Sigmoid colon (tissue), 7 donors: ENCODE data around the gene B4GALT6. TPM values are rescaled to one million over a fixed set of nuclear protein-coding genes. Genes with fewer than 3 reads are reported as not detected.

Experiments used
- DNase-seq: peaks from one replicate; pipeline ENCODE4 v3.0.0-alpha.2; 2019
- H3K27ac ChIP-seq, 4 donors: fragments of 200-600 bp; sonication (generic); one replicate each; pipeline ENCODE4 v1.5.1; 2016 to 2019; ENCODE audit warnings: mild to moderate bottlenecking in 1 of 4
- H3K27me3 ChIP-seq, 3 donors: fragments of 200-600 bp; sonication (generic); one replicate each; pipeline ENCODE4 v1.5.1; 2019; ENCODE audit warnings: mild to moderate bottlenecking in 1 of 3
- H3K36me3 ChIP-seq, 4 donors: fragments of 200-600 bp; sonication (generic); one replicate each; pipeline ENCODE4 v1.5.1; 2016 to 2019
- H3K4me1 ChIP-seq, 4 donors: fragments of 200-600 bp; sonication (generic); one replicate each; pipeline ENCODE4 v1.5.1; 2017 to 2019
- H3K4me3 ChIP-seq, 4 donors: fragments of 200-600 bp; sonication (generic); one replicate each; pipeline ENCODE4 v1.5.1; 2017 to 2019; ENCODE audit warnings: mild to moderate bottlenecking in 2 of 4, moderate library complexity in 1 of 4
- H3K9me3 ChIP-seq, 4 donors: fragments of 200-600 bp in 3 of 4; sonication (generic) in 3 of 4; one replicate each; pipeline versions ENCODE4 v1.5.1 to v1.6.1; 2013 to 2019
- CTCF ChIP-seq, 4 experiments: fragments of 450-650 bp in 3 of 4; fragments of 200-600 bp in 1 of 4; IDR thresholded peaks; one replicate each; pipeline ENCODE4 v1.5.1; 2016 to 2019; ENCODE audit warnings: antibody characterized with exemption in 4 of 4, mild to moderate bottlenecking in 3 of 4, moderate library complexity in 2 of 4
- EP300 ChIP-seq, 4 donors: sonication (generic); formaldehyde crosslinking; IDR thresholded peaks; one replicate each; pipeline ENCODE4 v1.6.1; 2017; ENCODE audit warnings: antibody characterized with exemption in 4 of 4
- POLR2A ChIP-seq, 2 donors: fragments of 450-650 bp; IDR thresholded peaks; one replicate each; pipeline ENCODE4 v1.6.1; 2016; ENCODE audit warnings: antibody characterized with exemption in 2 of 2, mild to moderate bottlenecking in 2 of 2, moderate library complexity in 2 of 2
- POLR2AphosphoS5 ChIP-seq, 4 donors: sonication (generic); formaldehyde crosslinking; IDR thresholded peaks; one replicate each; pipeline ENCODE4 v1.6.1; 2017; ENCODE audit warnings: antibody characterized with exemption in 4 of 4
- WGBS, 2 donors: extraction: QIAGEN DNeasy Blood & Tissue Kit; methylation state at CpG; one replicate each; pipeline ENCODE4 v1.1.7; 2013; 5-methylcytosine and 5-hydroxymethylcytosine counted together
- intact Hi-C: fragments of 100-400 bp; cut with DNase I; formaldehyde crosslinking; loops from one replicate; pipeline ENCODE4 v1.15.1; 2023
- polyA plus RNA-seq, 3 donors: library from polyadenylated mRNA; stranded (reverse); fragments of 200-250 nt; gene quantifications; one replicate each; pipeline ENCODE4 v1.2.3, GENCODE V29; 2013
- total RNA-seq, 4 donors: library from RNA; depleted of rRNA; stranded (reverse); fragments of >200 nt; gene quantifications; one replicate each; pipeline ENCODE4 v1.1.0, GENCODE V29; 2016
- donor health status: healthy with polysubstance abuse.
- donor health status: Bipolar disorder and iron deficiency.
- donor health status: healthy.

The B4GALT6 gene
- total and polyA plus RNA-seq, 7 donors, result 1.2 to 7.8 (median 4.7) TPM; not detected in 1

DNA sequence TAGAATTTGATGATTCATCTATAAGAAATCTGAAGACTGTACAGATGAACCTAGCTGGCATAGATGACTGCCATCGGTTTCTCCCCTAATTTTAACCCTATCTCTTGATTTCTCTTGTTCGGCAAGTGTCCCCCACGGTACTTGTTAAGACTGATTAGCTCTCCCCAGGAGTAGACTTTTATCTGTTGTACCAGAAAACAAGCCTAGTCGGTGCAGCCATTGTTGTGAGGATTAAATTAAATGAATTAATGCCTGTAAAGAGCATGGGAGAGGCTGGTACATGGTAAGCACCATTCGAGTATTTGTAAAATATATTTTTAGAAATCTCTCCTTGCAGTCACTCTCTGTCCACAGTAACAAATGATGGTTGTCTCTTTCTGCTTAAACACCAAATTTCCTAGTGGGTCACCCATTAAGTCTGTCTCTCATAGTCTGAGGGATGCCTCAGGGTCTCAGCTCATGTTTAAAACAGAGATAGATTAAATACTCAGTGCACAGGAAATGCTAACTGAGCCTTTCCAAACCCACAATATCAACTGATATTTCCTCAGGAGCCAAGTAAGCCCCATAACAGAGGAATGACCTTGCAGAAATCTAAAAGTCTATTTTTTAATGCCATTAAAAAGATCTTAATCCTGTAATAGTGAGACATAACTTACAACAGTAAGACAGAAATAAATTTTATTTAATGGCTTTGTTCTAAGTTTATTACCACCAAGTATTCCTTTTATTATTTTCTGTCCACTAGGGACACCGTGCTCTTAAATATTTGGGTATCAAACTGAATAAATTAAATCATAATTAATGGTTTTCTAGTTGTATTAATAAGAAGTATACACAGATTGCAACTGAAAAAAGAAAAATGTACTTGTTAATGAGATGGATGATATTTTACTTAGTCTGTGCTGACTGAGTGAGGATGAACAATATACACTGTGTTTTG, 2.9 kb upstream of the B4GALT6 start:
- intact Hi-C loops, result no loop called here
- DNase-seq, result no peak
- no peak for TF ChIP-seq CTCF (IDR thresholded peaks at IDR 0.05)
- no peak for TF ChIP-seq POLR2A (IDR thresholded peaks at IDR 0.05)
- TF ChIP-seq POLR2AphosphoS5 (IDR thresholded peaks at IDR 0.05), result no peak
- no peak for TF ChIP-seq EP300 (IDR thresholded peaks at IDR 0.05)
- peaks cover 0 to 20% (median 15%) of the 10 kb centered on the region in 4 donors for H3K4me1 ChIP-seq
- WGBS, 2 donors, result 76 to 88% methylated on average over 6 of the region's 6 CpGs
- H3K27ac ChIP-seq, result no peak overlapping the region
- no peaks in the 10 kb centered on the region for H3K27me3 ChIP-seq
- H3K36me3 ChIP-seq, result no peaks in the 10 kb centered on the region
- H3K4me3 ChIP-seq, result no peak overlapping the region
- no peaks in the 10 kb centered on the region for H3K9me3 ChIP-seq

DNA sequence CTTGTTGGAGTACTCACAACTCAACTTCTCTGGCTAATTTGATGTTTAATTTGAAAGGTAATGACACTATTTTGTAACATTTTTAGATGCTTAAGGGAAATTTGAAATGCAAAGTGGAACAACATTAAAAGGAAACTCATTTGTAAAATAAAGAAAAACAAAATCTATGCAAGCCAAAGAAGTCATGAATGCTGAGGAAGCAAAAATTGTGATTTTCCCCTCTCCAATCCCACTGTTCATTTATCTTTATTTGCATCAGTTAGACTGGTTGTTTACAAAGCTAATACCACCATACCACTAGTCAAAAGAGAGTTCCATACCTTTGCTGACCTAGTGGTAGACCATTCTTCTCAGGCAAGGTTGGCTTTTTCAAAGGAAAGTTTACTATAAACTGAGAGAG, 2.2 kb upstream of the B4GALT6 start:
- DNase-seq, result no peak
- Histone ChIP-seq H3K4me1 (peaks cover 0 to 20% (median 15%) of the 10 kb centered on the region in 4 donors), H3K9me3 (no peaks in the 10 kb centered on the region), H3K4me3 (no peak overlapping the region), H3K27me3 (no peaks in the 10 kb centered on the region), H3K27ac (no peak overlapping the region), H3K36me3 (no peaks in the 10 kb centered on the region)
- TF ChIP-seq POLR2AphosphoS5 (IDR thresholded peaks at IDR 0.05), result no peak
- no peak for TF ChIP-seq CTCF (IDR thresholded peaks at IDR 0.05)
- no peak for TF ChIP-seq POLR2A (IDR thresholded peaks at IDR 0.05)
- no peak for TF ChIP-seq EP300 (IDR thresholded peaks at IDR 0.05)
- intact Hi-C loops, result no loop called here

DNA sequence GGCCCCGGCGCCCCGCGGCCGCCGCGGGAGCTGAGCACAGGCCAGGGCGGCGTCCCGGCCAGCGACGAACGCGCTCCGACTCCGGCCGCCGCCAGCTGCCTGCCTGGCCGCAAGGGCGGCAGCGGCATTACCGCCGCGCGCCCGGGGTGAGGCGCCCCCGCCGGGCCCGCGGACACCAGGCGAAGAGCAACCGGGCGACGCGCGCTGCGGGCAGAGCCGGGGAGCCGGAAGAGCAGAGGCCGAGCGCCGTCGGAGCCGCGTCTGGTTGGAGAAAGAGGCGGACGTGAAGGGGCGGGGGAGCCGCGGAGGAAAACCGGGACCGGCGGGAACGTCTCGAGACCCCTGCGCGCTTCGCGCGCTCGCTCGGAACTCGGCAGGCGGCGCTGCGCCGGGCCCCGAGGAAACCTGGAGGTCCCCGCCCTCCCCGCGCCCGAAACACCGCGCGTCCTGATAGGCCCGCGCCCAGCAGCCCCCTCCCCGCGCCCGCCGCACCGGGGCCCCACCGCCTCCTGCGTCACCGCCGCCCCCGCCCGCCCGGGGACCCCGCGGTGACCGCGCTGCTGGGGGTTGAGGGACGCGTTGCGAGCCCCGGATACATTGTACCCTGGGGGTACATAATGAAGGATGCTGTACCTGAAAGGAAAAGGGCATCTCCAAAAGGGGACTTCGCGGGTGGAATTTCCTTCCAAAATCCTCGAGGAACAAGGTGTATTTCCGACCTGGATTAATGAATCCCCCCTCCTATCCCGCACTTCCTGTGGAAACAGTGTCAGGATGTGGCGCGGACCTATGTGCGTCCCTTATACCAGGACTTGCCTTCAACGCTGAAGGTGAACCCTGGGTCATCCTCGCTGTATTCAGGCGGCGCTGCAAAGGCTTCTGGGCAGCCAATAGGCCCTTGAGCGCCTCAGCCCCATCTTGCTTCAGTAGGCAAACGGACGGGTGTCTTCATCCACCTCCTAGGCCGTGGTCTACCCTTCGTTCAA, 1.0 kb upstream of the B4GALT6 start:
- Histone ChIP-seq H3K4me3 (peak overlapping the region; percentile 36 to 76 (median 71)), H3K36me3 (no peaks in the 10 kb centered on the region), H3K4me1 (peaks cover 0 to 20% (median 15%) of the 10 kb centered on the region in 4 donors), H3K9me3 (no peaks in the 10 kb centered on the region), H3K27me3 (no peaks in the 10 kb centered on the region), H3K27ac (peak overlapping the region; percentile 70 to 82 (median 78))
- no peak for TF ChIP-seq EP300 (IDR thresholded peaks at IDR 0.05)
- TF ChIP-seq CTCF (IDR thresholded peaks at IDR 0.05), result no peak
- TF ChIP-seq POLR2AphosphoS5 (IDR thresholded peaks at IDR 0.05), result peak in 3 of 4 donors; percentile 30 to 43 (median 34)
- intact Hi-C loops, result no loop called here
- DNase-seq, result peak; percentile 72
- 1% methylated on average over 115 of the region's 115 CpGs for WGBS, 2 donors

DNA sequence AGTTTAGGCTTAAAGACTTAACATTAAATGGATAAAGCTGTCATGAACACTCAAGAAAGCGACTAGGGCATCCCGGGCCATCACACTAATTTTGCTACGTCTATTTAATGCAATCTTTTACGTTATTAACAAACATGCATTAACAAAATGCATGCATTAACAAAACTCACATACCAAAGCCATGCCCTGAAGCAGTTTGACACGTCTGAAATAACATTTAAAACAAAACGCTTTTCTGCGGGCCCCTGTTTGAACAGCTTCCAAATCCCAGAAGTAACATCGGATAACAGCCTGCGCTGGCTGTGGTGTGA, 458 bp downstream of the B4GALT6 start:
- 7 to 13% methylated on average over 9 of the region's 9 CpGs for WGBS, 2 donors
- H3K4me3 ChIP-seq, result peak overlapping the region; percentile 44 to 76 (median 71)
- intact Hi-C loops, result no loop called here
- peaks cover 0 to 20% (median 15%) of the 10 kb centered on the region in 4 donors for H3K4me1 ChIP-seq
- no peak for TF ChIP-seq CTCF (IDR thresholded peaks at IDR 0.05)
- TF ChIP-seq EP300 (IDR thresholded peaks at IDR 0.05), result no peak
- no peak for TF ChIP-seq POLR2A (IDR thresholded peaks at IDR 0.05)
- TF ChIP-seq POLR2AphosphoS5 (IDR thresholded peaks at IDR 0.05), result no peak
- H3K36me3 ChIP-seq, result no peaks in the 10 kb centered on the region
- no peaks in the 10 kb centered on the region for H3K9me3 ChIP-seq
- no peaks in the 10 kb centered on the region for H3K27me3 ChIP-seq
- peak overlapping the region; percentile 70 to 79 (median 72) for H3K27ac ChIP-seq
- DNase-seq, result no peak
